Hepatocyte (in vitro differentiated cells): ENCODE data around the gene CDPF1.

Experiments used
- EZH2 ChIP-seq: fragments of 200-600 bp; sonication (generic); IDR thresholded peaks from 2 replicates; pipeline ENCODE4 v1.6.1; 2016; ENCODE audit warnings: antibody characterized with exemption, mild to moderate bottlenecking, borderline replicate concordance
- EZH2phosphoT487 ChIP-seq: fragments of 200-600 bp; sonication (generic); IDR thresholded peaks from one replicate; pipeline ENCODE4 v1.6.1; 2018; ENCODE audit warnings: antibody characterized with exemption, mild to moderate bottlenecking, low read depth, moderate library complexity; ENCODE audit not compliant: unreplicated experiment, severe bottlenecking
- TF ChIP-seq, protein P1 (sequence below): fragments of 200-600 bp; sonication (generic); IDR thresholded peaks from 2 replicates; pipeline ENCODE4 v1.5.1; 2016; ENCODE audit warnings: antibody characterized with exemption, mild to moderate bottlenecking; ENCODE audit not compliant: poor library complexity

- TF ChIP-seq, protein P1, sequence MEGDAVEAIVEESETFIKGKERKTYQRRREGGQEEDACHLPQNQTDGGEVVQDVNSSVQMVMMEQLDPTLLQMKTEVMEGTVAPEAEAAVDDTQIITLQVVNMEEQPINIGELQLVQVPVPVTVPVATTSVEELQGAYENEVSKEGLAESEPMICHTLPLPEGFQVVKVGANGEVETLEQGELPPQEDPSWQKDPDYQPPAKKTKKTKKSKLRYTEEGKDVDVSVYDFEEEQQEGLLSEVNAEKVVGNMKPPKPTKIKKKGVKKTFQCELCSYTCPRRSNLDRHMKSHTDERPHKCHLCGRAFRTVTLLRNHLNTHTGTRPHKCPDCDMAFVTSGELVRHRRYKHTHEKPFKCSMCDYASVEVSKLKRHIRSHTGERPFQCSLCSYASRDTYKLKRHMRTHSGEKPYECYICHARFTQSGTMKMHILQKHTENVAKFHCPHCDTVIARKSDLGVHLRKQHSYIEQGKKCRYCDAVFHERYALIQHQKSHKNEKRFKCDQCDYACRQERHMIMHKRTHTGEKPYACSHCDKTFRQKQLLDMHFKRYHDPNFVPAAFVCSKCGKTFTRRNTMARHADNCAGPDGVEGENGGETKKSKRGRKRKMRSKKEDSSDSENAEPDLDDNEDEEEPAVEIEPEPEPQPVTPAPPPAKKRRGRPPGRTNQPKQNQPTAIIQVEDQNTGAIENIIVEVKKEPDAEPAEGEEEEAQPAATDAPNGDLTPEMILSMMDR, result no peak
- TF ChIP-seq EZH2, result no peak
- TF ChIP-seq EZH2phosphoT487, result no peak
Measured at GRCh38 chr22:46293577-46294260, 43.6 kb upstream of the CDPF1 start.
